H1 (cell line): ENCODE measurements around the gene SPOPL. TPM values are rescaled to one million over a fixed set of nuclear protein-coding genes. Genes with fewer than 3 reads are reported as not detected.

Experiments
- CTCF ChIA-PET: fragments of 300-600 bp; sonication (Branson Sonifier 250); formaldehyde crosslinking; loops from one replicate; lab custom pipeline; 2021; ENCODE audit not compliant: partially characterized antibody; lab: Charles Lee
- POLR2A ChIA-PET: fragments of 300-600 bp; sonication (Branson Sonifier 250); formaldehyde crosslinking; loops from one replicate; lab custom pipeline; 2021; ENCODE audit warnings: inconsistent platforms; ENCODE audit not compliant: partially characterized antibody; lab: Charles Lee
- DNase-seq, 2 experiments: peaks; one replicate each; pipeline versions ENCODE4 v3.0.0 to v3.0.0-alpha.2; 2010 to 2022; ENCODE audit warnings: low spot score in 2 of 2, low read depth in 1 of 2, mixed read lengths in 1 of 2
- FAIRE-seq: peaks from 2 replicates; lab custom pipeline; 2011; peaks lifted over from hg19 to GRCh38; lab: Jason Lieb, UNC
- H2AFZ ChIP-seq: 2 replicates; pipeline ENCODE4 v1.8.1; 2012; ENCODE audit warnings: low read length, inconsistent platforms
- H2AK5ac ChIP-seq: 2 replicates; pipeline ENCODE4 v1.6.1; 2013; ENCODE audit warnings: low read depth, low read length
- H2BK120ac ChIP-seq: replicated peaks from 2 replicates; pipeline ENCODE3; 2013; ENCODE audit warnings: low read depth, low read length, inconsistent platforms
- H2BK12ac ChIP-seq: 2 replicates; pipeline ENCODE4 v1.6.1; 2013; ENCODE audit warnings: low read depth, low read length
- H2BK15ac ChIP-seq: 2 replicates; pipeline ENCODE4 v1.6.1; 2013; ENCODE audit warnings: low read length
- H2BK20ac ChIP-seq: 2 replicates; pipeline ENCODE4 v1.6.1; 2013; ENCODE audit warnings: low read length
- H2BK5ac ChIP-seq: 2 replicates; pipeline ENCODE4 v1.6.1; 2013; ENCODE audit warnings: low read depth, low read length
- H3K14ac ChIP-seq: 2 replicates; pipeline ENCODE4 v1.6.1; 2013; ENCODE audit warnings: inconsistent platforms; ENCODE audit not compliant: insufficient read length
- H3K18ac ChIP-seq: 2 replicates; pipeline ENCODE4 v1.6.1; 2013; ENCODE audit warnings: low read length; ENCODE audit errors: extremely low read depth
- H3K23ac ChIP-seq: 2 replicates; pipeline ENCODE4 v1.6.1; 2013; ENCODE audit warnings: inconsistent platforms; ENCODE audit not compliant: insufficient read length
- H3K23me2 ChIP-seq: 2 replicates; pipeline ENCODE4 v1.6.1; 2013; ENCODE audit warnings: low read depth, low read length
- H3K27ac ChIP-seq: 2 replicates; pipeline ENCODE4 v1.6.1; 2011; ENCODE audit warnings: low read depth, low read length, inconsistent platforms
- H3K27me3 ChIP-seq, 4 experiments: replicated peaks in 1 of 4; 1 replicate in 1 of 4; 2 replicates in 3 of 4; pipeline versions ENCODE4 v1.6.1 to v1.8.1; 2011 to 2013; ENCODE audit warnings: low read length in 3 of 4, mild to moderate bottlenecking in 3 of 4, inconsistent platforms in 2 of 4, mixed read lengths in 2 of 4, moderate library complexity in 1 of 4; ENCODE audit not compliant: control insufficient read depth in 3 of 4, insufficient read depth in 3 of 4; ENCODE audit errors: extremely low read depth in 1 of 4
- H3K36me3 ChIP-seq, 4 experiments: 2 replicates each; pipeline versions ENCODE4 v1.6.1 to v1.8.1; 2011 to 2013; ENCODE audit warnings: mild to moderate bottlenecking in 4 of 4, low read length in 3 of 4, moderate library complexity in 2 of 4, control low read depth in 1 of 4, inconsistent platforms in 1 of 4; ENCODE audit not compliant: insufficient read depth in 4 of 4, control insufficient read depth in 2 of 4
- H3K4ac ChIP-seq: replicated peaks from 2 replicates; pipeline ENCODE3; 2013; ENCODE audit warnings: low read length, low read depth, mixed read lengths, inconsistent platforms; ENCODE audit not compliant: insufficient read length
- H3K4me1 ChIP-seq, 4 experiments: replicated peaks in 1 of 4; 1 replicate in 1 of 4; 2 replicates in 3 of 4; pipeline versions ENCODE4 v1.6.1 to v1.8.1; 2011 to 2013; ENCODE audit warnings: low read length in 3 of 4, inconsistent platforms in 2 of 4, mixed read lengths in 1 of 4; ENCODE audit not compliant: insufficient read depth in 4 of 4, control insufficient read depth in 3 of 4
- H3K4me2 ChIP-seq, 2 experiments: 2 replicates each; pipeline versions ENCODE4 v1.6.1 to v1.8.1; 2011 to 2013; ENCODE audit warnings: low read depth in 2 of 2, low read length in 2 of 2, control low read depth in 1 of 2, inconsistent platforms in 1 of 2, mild to moderate bottlenecking in 1 of 2; ENCODE audit not compliant: insufficient read depth in 1 of 2
- H3K4me3 ChIP-seq, 4 experiments: fragments of 200-600, 300-600 bp in 1 of 4; sonication (generic), shearing (Covaris generic), sonication (Bioruptor Twin) in 1 of 4; 2 replicates each; pipeline versions ENCODE4 v1.5.1 to v1.8.1; 2011 to 2016; ENCODE audit warnings: low read length in 4 of 4, low read depth in 3 of 4, control low read depth in 2 of 4, inconsistent platforms in 2 of 4, mild to moderate bottlenecking in 2 of 4, mixed read lengths in 1 of 4, moderate library complexity in 1 of 4; ENCODE audit not compliant: insufficient read depth in 2 of 4; ENCODE audit errors: extremely low read depth in 1 of 4
- H3K56ac ChIP-seq: replicated peaks from 2 replicates; pipeline ENCODE3; 2013; ENCODE audit warnings: low read depth, mild to moderate bottlenecking, mixed read lengths, low read length, inconsistent platforms; ENCODE audit not compliant: insufficient read length
- H3K79me1 ChIP-seq: 2 replicates; pipeline ENCODE4 v1.6.1; 2013; ENCODE audit warnings: low read depth, low read length, control low read depth
- H3K79me2 ChIP-seq, 2 experiments: 2 replicates each; pipeline versions ENCODE4 v1.6.1 to v1.8.1; 2012 to 2013; ENCODE audit warnings: low read length in 2 of 2, mild to moderate bottlenecking in 2 of 2, inconsistent platforms in 1 of 2; ENCODE audit not compliant: insufficient read depth in 2 of 2, control insufficient read depth in 1 of 2
- H3K9ac ChIP-seq, 4 experiments: replicated peaks in 1 of 4; 1 replicate in 1 of 4; 2 replicates in 3 of 4; pipeline versions ENCODE4 v1.6.1 to v1.8.1; 2011 to 2013; ENCODE audit warnings: low read depth in 3 of 4, low read length in 3 of 4, control low read depth in 2 of 4, mild to moderate bottlenecking in 2 of 4, moderate library complexity in 2 of 4, inconsistent platforms in 1 of 4; ENCODE audit errors: extremely low read depth in 1 of 4
- H3K9me3 ChIP-seq, 2 experiments: 2 replicates each; pipeline versions ENCODE4 v1.6.1 to v1.8.1; 2012 to 2013; ENCODE audit warnings: mild to moderate bottlenecking in 2 of 2, moderate library complexity in 2 of 2, control low read depth in 1 of 2, inconsistent platforms in 1 of 2, low read depth in 1 of 2, low read length in 1 of 2, mixed read lengths in 1 of 2; ENCODE audit not compliant: insufficient read depth in 2 of 2
- H4K20me1 ChIP-seq, 2 experiments: replicated peaks in 1 of 2; 2 replicates each; pipeline versions ENCODE3 to v1.8.1; 2011 to 2013; ENCODE audit warnings: inconsistent platforms in 2 of 2, low read length in 2 of 2, mild to moderate bottlenecking in 1 of 2; ENCODE audit not compliant: insufficient read depth in 2 of 2, control insufficient read depth in 1 of 2
- H4K5ac ChIP-seq: 2 replicates; pipeline ENCODE4 v1.6.1; 2013; ENCODE audit warnings: low read length, low read depth, mixed read lengths, inconsistent platforms; ENCODE audit not compliant: insufficient read length
- H4K8ac ChIP-seq: 2 replicates; pipeline ENCODE4 v1.8.0; 2013; ENCODE audit warnings: mild to moderate bottlenecking, moderate library complexity, low read length, inconsistent platforms; ENCODE audit not compliant: insufficient read depth; ENCODE audit errors: extremely low read depth
- H4K91ac ChIP-seq: replicated peaks from 2 replicates; pipeline ENCODE3; 2013; ENCODE audit warnings: low read length, mixed read lengths, inconsistent platforms; ENCODE audit not compliant: insufficient read length
- CBX8 ChIP-seq: fragments of 300-800, 300-1000 bp; sonication (generic); IDR thresholded peaks from 2 replicates; pipeline ENCODE4 v1.7.1; 2016; ENCODE audit warnings: low read depth, low read length, borderline replicate concordance
- CTCF ChIP-seq, 3 experiments: IDR thresholded peaks; 1 replicate in 2 of 3; 2 replicates in 1 of 3; pipeline versions ENCODE4 v1.5.1 to v1.6.1; 2011; ENCODE audit warnings: low read length in 3 of 3, mild to moderate bottlenecking in 3 of 3, inconsistent platforms in 2 of 3, low read depth in 1 of 3, moderate library complexity in 1 of 3; ENCODE audit not compliant: insufficient read depth in 1 of 3; ENCODE audit errors: control extremely low read depth in 1 of 3
- EZH2 ChIP-seq: fragments of 200-600 bp; sonication (generic); IDR thresholded peaks from 2 replicates; pipeline ENCODE4 v1.7.1; 2012; ENCODE audit warnings: low read depth, mild to moderate bottlenecking, moderate library complexity, low read length, inconsistent platforms; ENCODE audit not compliant: severe bottlenecking
- MAFK ChIP-seq: IDR thresholded peaks from 2 replicates; pipeline ENCODE4 v1.6.1; 2012; ENCODE audit warnings: low read depth, mild to moderate bottlenecking, improper control_type of control experiment, low read length
- POLR2A ChIP-seq, 2 experiments: IDR thresholded peaks; 1 replicate in 1 of 2; 2 replicates in 1 of 2; pipeline ENCODE4 v1.6.1; 2011; ENCODE audit warnings: low read depth in 2 of 2, low read length in 2 of 2, mild to moderate bottlenecking in 2 of 2; ENCODE audit errors: control extremely low read depth in 1 of 2
- RAD21 ChIP-seq, 2 experiments: IDR thresholded peaks in 1 of 2; conservative IDR thresholded peaks in 1 of 2; 2 replicates each; pipeline ENCODE4 v1.6.1; 2011; ENCODE audit warnings: low read depth in 2 of 2, low read length in 2 of 2, improper control_type of control experiment in 1 of 2, inconsistent platforms in 1 of 2, mild to moderate bottlenecking in 1 of 2, moderate library complexity in 1 of 2
- WGBS, 2 experiments: shearing (Covaris generic) in 1 of 2; methylation state at CpG; one replicate each; pipeline versions ENCODE4 v1.1.6 to v1.1.7; 2013 to 2015; ENCODE audit warnings: low lambda C conversion rate in 2 of 2, mixed read lengths in 2 of 2, inconsistent platforms in 1 of 2, low coverage in 1 of 2, missing lambda C conversion rate in 1 of 2; ENCODE audit not compliant: insufficient replicate concordance in 2 of 2, insufficient coverage in 1 of 2, insufficient read length in 1 of 2; ENCODE audit errors: extremely low coverage in 1 of 2, missing lambda C conversion rate in 1 of 2; 5-methylcytosine and 5-hydroxymethylcytosine counted together
- polyA plus RNA-seq, 7 experiments: library from polyadenylated mRNA; depleted of rRNA in 3 of 7; stranded (reverse) in 5 of 7; unstranded in 2 of 7; fragments of >200 nt in 5 of 7; fragments of 200-250 nt in 2 of 7; gene quantifications; 1 replicate in 5 of 7; 2 replicates in 1 of 7; 4 replicates in 1 of 7; pipeline versions ENCODE4 v1.2.1 to v1.2.3, GENCODE V29; 2011 to 2013; ENCODE audit warnings: missing spikeins in 2 of 7, mixed read lengths in 2 of 7
- total RNA-seq: library from RNA; stranded (reverse); fragmentation: NEBNext Ultra II Directional; extraction: Animal tissue kit (Norgen Biotek cat#: 25700); gene quantifications from 2 replicates; pipeline ENCODE4 v1.2.1, GENCODE V29; 2021

SPOPL gene
- total and polyA plus RNA-seq, 2 of the 8 experiments (the other 6 are each of a cell fraction or from before 2014, with no cell fraction given): 1.9 to 14.5 TPM

DNA sequence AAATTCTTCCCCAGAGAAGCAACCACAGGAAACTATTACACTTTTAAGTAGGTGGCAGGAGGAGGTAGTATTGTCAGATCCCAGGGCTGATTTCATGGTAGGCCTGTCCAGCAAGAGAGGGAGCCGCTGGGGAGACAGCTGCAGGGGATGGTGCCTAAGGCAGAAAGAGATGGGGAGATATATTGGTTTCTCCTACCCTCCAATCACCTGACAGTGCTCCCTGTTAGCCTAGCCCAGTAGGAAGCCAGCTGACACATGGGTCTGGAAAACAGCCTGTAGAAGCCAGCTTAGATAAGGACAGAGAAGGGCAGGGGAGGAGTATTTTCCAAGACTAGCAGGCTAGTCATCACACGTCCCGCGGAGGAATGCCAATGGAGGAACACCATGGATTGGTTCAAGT lies 8.2 kb upstream of the SPOPL start:
- FAIRE-seq: no peak
- H3K79me1 ChIP-seq: no peaks in the 10 kb centered on the region; the same call in 1 of the 2 replicates
- H4K91ac ChIP-seq: no peak overlapping the region
- no peak overlapping the region for H2BK5ac ChIP-seq
- no peaks in the 10 kb centered on the region; the same call in 1 of the 2 replicates for H3K23me2 ChIP-seq
- TF ChIP-seq MAFK: no peak
- TF ChIP-seq EZH2: no peak
- TF ChIP-seq POLR2A (IDR thresholded peaks at IDR 0.05; ENCODE audit: control extremely low read depth in 1 of 2, low read depth in 2 of 2, low read length in 2 of 2): no peak
- TF ChIP-seq CBX8: no peak
- TF ChIP-seq CTCF (IDR thresholded peaks at IDR 0.05; ENCODE audit: control extremely low read depth in 1 of 3, insufficient read depth in 1 of 3, low read depth in 1 of 3, low read length in 3 of 3): no peak
- no peak for TF ChIP-seq RAD21 (IDR thresholded peaks at IDR 0.05 in 1 of 2, conservative IDR thresholded peaks at IDR 0.05 in 1 of 2; ENCODE audit: low read depth in 2 of 2, low read length in 2 of 2)
- TF ChIP-seq, all 59 proteins: peak for 0
- no peak overlapping the region for H3K27ac ChIP-seq
- H2BK15ac ChIP-seq: no peak overlapping the region
- ChIA-PET CTCF (interaction anchor here (0.7 kb wide), 1 partner anchor 27 kb away, joined by 4 read pairs; no protein-coding TSS in a partner anchor), POLR2A (no interaction called here)
- peaks cover 0 to 1% of the 10 kb centered on the region in 2 experiments for H4K20me1 ChIP-seq
- WGBS, 2 experiments: 91% methylated on average over 4 of the region's 4 CpGs; no CpG with 5 or more reads in 1 of the 2 experiments
- no peak overlapping the region for H4K8ac ChIP-seq
- H2BK120ac ChIP-seq: no peak overlapping the region
- H3K18ac ChIP-seq: no peak overlapping the region
- no peak overlapping the region for H3K56ac ChIP-seq
- H3K4me3 ChIP-seq: no peak overlapping the region
- no peak overlapping the region for H3K14ac ChIP-seq
- H3K9ac ChIP-seq: no peak overlapping the region
- H3K23ac ChIP-seq: no peak overlapping the region
- no peak overlapping the region for H3K4ac ChIP-seq
- DNase-seq: no peak
- no peaks in the 10 kb centered on the region for H3K9me3 ChIP-seq
- H3K4me2 ChIP-seq: no peak overlapping the region
- H3K27me3 ChIP-seq: no peaks in the 10 kb centered on the region
- no peak overlapping the region for H2AK5ac ChIP-seq
- H2BK20ac ChIP-seq: no peak overlapping the region
- H3K4me1 ChIP-seq: 0 out of 7 replicates have a peak, but pooled peaks cover 0 to 2% (median 0%) of the 10 kb centered on the region in 4 experiments
- no peaks in the 10 kb centered on the region; a peak in 1 of 8 replicates for H3K36me3 ChIP-seq
- H4K5ac ChIP-seq: no peak overlapping the region
- no peaks in the 10 kb centered on the region for H3K79me2 ChIP-seq
- H2AFZ ChIP-seq: no peak overlapping the region
- no peak overlapping the region for H2BK12ac ChIP-seq
